GM18520 (cell line): Measurements from ENCODE around the gene MAP7.
"Not testable (repeated sequence)": the region's sequence is repeated elsewhere in the genome, so short reads cannot be mapped to it uniquely, and the experiment has no call there.

Experiments
- ATAC-seq: cut with Tn5 transposase; IDR thresholded peaks from one replicate; pipeline ENCODE4 v1.9.1; 2021; ENCODE audit not compliant: unreplicated experiment

The MAP7 gene

DNA sequence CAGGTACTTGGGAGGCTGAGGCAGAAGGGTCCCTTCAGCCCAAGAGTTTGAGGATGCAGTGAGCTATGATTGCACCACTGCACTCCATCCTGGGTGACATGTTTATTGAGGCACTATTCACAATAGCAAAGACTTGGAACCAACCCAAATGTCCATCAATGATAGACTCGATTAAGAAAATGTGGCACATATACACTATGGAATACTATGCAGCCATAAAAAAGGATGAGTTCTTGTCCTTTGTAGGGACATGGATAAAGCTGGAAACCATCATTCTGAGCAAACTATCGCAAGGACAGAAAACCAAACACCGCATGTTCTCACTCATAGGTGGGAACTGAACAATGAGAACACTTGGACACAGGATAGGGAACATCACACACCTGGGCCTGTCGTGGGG is 149.0 kb downstream of the MAP7 start:
- not testable (repeated sequence) for ATAC-seq

DNA sequence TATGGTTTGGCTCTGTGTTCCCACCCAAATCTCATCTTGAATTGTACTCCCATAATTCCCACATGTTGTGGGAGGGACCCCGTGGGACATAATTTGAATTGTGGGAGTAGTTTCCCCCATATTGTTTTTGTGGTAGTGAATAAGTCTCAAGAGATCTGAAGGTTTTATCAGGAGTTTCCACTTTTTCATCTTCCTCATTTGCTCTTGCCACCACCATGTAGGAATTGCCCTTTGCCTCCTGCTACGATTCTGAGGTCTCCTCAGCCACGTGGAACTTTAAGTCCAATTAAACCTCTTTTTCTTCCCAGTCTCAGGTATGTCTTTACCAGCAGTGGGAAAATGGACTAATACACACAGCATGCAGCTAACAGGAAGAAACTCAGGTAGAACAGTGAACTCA is 151.8 kb downstream of the MAP7 start:
- no peak for ATAC-seq

DNA sequence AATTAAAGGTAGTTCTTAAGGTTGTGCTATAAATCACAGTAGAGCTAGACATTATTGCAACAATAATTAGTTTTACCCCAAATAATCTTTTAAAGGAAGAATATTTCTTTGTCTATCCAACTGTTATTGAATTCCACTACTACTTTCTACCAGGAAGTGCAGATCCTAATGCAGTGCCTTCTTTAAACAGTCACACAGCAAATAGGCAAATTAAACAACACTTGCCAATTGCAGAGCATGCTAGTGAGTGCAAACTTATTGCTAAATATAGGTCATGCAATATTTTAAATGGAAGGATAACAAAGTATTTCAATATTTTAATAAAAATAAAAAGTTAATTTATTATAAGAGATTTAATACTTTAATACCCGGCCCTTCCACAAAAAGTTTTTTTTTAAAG is 153.3 kb downstream of the MAP7 start:
- ATAC-seq, result no peak

DNA sequence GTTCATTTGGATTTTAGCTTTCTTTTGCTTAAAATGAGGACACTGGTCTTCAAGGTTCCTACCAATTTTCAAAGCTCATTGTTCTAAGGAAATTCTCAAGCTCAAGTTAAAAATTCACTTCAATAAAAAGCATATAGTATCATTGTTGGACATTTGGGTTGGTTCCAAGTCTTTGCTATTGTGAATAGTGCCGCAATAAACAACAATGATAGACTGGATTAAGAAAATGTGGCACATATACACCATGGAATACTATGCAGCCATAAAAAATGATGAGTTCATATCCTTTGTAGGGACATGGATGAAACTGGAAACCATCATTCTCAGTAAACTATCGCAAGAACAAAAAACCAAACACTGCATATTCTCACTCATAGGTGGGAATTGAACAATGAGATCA is 159.3 kb downstream of the MAP7 start:
- ATAC-seq, result not testable (repeated sequence)

DNA sequence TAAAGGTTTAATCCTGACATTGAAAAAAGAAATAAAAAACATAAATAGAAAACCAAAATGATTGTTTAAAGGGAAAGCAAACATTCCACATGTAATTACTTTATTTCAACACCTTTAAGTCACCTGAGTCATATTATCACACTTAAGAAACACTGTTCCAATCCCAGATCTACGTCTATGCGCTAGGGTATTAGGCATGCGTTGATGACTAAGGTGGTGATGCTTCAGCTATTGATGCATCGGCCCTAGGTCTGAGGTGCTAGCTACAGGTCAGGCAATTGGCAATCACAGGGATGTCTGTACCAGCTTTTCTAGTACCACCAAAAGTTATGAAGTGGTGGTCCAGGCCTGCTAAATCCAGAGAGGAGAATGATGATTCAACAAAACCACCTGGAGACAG is 162.9 kb downstream of the MAP7 start:
- no peak for ATAC-seq

DNA sequence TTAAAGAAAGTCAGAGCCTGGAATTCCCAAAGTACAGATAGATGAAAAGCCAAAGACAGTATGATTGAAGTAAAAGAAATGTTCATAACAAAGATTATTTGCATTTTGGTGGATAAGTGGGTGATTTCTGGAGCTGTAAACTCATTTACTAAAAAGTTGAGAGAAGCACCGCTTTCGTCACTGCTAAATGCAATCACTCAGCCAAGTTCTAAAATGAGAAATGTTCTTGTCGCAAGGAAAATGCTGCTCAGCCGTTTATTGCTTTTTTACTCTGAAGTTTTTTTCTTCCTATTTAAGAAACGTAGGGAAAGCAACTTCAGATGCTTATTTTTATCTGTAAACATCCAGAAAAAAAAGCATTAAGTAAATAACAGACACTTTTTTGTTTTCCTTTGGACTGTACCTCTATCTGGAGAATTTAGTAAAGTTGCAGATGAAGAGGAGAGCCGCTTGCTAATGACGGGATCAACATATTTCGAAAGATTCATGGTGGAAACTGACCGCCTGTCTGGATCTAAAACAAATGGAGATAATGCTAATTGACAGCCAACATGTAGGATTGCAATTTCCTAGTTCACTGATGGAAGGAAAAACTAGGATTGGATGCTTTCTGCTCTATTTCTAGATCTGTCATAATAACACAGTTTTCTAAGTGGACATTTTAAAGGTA is 166.8 kb downstream of the MAP7 start:
- no peak for ATAC-seq

DNA sequence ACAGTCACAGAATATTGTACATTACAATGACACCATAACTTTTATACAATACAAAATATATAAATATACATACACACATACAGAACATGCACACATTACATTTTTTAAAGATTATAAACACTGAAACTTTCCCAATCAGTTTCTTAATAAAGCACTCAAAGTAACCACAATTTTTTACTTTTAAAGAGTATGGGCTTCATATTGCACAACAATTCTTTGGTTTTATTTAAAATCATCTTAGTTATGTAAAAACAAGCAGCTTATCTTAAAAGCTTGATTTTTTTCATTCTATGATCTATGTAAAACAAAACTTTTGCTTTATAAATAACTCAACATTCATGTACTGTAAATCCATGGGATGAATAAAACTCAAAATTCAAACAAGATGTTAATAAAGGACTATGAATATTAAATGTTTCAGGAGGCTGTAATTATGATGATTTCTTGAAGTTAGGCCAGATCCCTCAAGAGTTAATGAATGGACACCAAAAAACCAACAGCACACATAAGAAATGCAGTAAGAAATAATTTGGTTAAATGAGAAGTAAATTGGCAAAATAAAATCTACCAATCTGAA is 167.5 kb downstream of the MAP7 start:
- ATAC-seq, result no peak

DNA sequence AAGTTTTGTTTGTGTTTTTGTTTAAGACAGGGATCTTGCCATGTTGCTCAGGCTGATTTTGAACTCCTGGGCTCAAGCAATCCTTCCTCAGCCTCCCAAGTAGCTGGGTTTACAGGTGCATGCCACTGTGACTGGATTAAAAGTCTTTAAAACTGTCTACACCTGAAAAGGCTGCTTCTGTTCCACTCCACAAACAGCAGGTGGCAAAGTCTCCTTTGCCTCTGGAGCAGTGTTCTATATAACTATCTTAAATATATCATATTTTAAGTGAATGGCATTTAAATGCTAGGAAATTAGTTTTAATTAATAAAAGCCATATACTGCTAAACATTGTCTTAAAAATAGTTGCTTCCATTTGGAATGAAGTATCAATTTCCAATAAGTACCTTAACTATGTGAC is 171.3 kb downstream of the MAP7 start:
- no peak for ATAC-seq

DNA sequence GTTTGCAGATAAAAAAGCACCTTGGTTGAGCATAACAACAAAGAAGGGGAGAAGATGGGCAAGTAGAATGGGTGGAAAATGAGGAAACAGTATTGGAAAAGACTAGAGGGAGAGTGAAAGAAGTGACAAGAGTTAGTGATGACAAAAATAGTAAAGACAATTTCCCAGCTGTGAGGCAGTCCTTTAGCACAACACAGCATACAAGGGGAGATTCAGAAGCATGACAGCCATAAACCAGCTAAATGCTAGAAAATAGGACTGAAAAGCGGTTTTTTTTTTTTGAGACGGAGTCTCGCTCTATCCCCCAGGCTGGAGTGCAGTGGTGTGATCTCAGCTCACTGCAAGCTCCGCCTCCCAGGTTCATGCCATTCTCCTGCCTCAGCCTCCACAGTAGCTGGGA is 174.4 kb downstream of the MAP7 start:
- not testable (repeated sequence) for ATAC-seq

DNA sequence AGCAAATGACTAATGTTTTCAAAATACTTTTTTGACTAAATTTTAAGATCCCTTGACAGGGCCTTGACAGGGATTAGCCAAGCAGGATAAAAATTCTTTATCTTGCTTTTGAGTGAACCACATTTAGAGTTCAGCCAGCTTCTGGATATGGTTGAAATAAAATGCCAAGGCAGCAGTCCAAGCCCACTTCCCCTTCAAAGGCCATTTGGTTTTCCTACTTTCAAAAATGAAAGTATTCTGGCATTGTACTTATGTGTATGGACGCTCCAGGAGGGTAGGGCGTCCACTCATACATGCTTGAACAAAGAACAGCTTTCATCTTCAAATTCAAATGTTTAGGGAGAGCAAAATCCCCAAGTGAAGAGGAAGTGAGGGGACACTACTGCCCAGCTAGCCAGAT is 178.3 kb downstream of the MAP7 start:
- no peak for ATAC-seq

DNA sequence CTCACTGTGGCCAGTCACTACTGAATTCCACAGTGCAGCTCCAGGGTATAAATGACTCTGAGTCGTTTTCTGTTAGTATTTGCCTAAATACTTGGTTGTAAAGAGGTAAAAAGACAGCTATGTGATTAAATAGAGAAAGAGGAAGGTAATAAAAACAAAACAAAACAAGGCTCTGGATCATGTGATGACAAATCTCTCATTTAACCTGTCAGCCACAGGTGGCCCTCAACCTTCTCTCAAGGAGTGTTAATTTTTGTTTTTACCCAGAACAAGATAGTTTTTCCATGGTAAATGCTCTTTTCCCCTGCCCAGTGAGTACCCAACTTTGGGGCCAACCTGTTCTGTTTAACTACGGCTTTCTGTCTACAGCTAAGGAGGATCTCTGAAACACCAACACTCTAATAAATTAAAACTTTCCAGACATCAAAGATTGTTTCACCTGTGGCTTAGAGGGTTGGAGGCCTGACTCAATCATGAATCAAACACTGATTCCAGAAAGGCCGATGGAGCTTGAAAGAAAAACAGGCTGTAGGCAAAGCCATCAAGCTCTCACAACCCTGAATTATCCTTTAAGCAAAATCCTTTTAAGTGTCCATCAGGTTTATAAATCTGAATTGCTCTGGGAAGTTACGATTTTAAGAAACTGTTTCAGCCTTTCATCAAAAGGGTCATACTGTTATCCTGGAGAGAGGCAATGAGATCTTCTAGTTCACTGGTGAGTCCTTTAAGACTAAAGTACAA is 179.1 kb downstream of the MAP7 start:
- no peak for ATAC-seq

DNA sequence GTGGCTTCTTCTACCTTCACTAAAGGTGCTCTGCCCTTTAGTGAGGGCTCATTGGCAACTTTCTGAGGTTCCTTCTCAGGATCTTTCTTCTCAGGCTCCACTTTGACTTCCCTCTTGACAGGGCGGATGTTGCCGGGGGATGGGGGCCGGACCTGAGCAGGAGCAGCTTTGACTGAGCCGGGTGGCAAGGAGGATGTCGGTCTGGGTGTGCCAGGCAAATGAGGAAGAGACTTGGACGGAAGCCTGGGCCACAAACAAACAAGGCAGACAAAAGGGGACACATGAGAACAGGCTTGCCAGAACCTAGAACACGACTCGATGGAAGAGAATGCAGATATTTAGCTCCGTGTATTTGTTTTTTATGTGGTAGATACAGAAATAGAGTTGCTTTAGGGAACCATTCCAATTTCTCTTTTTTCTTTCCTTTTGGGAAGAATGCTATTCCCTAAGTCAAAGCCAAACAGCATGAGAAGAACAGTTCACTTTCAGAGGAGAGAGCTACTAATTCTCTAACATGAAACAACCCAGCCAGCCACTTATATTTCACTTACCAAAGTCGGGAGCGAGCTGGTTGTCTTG is 184.4 kb downstream of the MAP7 start:
- no peak for ATAC-seq

DNA sequence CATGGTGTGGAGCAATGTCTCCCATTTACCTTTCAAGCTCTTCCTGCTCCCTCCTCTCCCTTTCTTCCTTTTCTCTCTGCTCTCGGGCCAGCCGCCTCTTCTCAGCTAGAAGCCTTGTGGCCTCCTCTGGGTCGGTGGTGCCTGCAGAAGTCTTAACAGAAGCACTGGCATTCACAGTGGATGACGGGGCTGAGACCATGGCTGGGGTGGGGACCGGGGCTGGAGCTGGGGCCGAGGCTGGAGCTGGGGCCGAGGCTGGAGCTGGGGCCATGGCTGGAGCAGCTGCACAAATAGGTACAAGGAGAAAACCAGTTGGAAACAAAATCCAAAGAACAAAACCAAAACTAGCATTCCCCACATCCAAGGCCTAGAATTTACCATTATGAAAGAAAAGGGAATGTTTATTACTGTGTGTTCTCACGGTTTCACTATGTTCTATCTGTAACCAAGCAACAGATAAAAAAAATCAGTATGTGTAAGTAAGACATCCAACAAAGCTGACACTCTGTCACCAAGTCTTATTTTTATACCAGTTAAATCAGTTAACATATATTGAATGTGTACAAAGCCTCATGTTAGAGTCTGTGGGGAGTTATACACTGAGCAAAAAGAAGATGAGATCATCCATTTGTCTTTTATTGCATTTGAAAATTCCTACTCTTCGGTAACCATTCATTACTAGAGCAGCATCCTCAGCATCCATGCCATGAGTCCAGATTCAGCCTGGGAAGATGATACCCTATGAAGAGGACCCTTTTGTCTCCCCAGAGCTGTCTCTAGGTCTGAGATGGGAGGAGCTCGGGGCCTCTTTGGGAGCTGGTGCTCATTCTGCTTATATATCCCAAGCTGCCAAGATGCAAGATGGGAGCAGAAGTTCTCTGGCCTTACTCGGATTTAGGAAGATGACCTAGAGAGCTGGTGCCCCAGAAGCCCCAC is 187.5 kb downstream of the MAP7 start:
- ATAC-seq, result no peak

DNA sequence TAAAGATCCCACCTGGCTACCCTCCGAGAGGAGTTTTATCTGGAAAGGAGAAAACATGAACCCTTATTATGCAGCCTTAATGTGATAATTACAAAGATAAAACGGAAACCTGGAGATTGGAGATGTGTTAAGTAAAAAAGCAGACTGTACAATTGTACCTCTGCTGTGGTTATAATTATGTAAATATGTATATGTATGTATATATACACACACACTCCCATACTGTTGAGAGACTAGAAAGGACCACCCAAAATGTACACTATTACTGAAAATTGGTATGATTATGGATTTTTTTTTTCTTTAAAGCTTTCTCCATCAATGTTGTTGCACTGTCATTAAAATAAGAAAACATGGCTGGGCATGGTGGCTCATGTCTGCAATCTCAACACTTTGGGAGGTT is 188.4 kb downstream of the MAP7 start:
- no peak for ATAC-seq

DNA sequence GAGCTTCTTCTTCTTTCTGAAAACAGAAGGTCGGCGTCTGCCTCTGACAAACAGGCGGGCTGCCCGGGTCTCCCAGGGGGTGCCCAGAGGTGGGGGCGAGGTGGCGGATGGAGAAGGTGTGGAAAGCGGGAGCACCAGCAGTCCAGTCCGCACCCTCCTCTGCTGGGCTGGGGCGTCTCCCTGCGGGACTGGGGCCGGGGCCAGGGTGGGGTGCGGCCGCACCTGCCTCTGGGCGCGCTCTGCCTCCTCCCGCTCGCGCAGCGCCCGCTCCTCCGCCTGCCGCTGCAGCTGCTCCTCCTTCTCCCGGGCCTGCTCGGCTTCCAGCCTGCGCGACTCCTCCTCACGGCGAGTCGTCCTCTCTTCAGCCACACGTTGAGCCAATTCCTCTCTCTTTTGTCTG is 189.4 kb downstream of the MAP7 start:
- no peak for ATAC-seq

DNA sequence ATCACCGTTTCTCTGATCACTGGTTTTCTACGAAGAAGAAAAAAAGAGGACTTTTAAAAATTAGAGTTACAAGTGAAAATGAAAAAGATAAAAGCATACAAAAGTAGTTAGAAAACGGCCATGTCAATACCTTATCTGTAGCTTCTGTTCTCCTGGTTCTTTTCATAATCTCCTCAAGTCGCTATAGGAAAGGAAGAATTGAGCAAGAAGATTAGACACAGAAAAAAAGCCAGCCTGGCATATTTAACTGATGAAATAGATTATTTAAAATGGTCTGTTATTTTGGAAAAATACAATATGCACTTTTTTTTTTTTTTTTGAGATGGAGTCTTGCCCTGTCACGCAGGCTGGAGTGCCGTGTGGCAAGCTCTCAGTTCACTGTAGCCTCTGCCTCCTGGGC is 190.4 kb downstream of the MAP7 start:
- ATAC-seq, result no peak

DNA sequence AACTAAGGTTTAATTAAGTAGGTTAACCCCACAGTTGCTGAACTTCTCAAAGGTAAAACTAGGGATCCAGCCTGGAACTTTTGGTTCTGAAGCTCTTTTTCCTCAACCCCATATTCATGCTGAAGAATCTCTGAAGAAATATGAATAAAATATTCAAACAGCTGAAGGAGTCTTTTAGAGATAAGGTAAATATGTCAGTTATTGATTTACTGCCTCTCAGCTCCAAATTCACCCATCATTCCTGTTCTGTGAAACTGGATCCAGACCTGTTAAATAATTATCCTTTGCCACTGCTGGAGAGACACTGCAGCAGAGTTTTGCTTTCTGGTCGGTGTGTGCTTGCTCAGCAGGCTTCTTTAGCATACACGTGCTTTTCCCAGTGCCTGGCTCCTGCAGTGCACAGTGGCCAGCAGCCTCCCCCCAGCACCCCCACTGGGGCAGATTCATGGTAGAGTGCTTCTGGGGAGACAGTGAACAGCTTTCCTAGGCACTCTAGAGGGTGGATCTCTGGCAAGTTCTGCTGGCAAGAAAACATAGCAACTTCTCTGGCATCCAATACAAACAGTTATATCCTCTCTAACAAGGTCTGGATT is 198.6 kb downstream of the MAP7 start:
- ATAC-seq, result no peak

DNA sequence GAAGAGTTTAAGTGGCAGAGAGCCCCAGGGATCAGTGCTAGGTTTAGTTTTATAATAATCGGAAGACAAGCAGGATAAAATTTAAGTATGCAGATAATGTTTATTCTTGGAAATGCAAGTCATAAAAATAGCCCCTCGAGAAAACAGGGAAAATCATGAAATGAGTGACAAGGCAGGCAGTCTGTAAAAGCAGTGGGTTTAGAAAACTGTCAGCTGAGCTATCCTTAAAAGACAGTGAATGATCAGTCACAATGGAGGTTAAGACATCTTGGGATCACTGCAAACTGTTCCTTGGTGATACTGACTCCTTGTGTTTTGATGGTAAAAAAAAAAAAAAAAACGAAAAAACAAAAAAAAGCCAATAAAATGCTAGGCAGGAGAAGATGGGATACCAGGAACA is 199.3 kb downstream of the MAP7 start:
- ATAC-seq, result no peak

DNA sequence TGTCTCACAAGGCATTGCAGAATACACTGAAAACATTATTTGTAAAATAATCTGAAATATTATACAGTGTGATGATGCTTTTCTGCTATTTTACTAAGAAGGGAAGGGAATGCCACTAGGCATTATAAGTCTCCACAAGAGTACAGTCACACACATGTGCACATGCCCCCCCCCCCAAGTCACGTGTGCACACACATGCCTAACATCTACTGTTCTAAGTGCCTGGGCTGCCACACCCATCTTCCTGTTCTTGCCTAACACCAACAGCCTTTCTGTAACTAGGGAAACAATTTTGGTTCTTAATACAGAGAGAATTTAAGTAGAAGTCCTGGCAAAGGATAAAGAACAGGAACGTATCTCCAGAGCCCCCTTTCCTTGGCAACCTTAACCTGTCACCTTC is 202.4 kb downstream of the MAP7 start:
- ATAC-seq, result no peak

DNA sequence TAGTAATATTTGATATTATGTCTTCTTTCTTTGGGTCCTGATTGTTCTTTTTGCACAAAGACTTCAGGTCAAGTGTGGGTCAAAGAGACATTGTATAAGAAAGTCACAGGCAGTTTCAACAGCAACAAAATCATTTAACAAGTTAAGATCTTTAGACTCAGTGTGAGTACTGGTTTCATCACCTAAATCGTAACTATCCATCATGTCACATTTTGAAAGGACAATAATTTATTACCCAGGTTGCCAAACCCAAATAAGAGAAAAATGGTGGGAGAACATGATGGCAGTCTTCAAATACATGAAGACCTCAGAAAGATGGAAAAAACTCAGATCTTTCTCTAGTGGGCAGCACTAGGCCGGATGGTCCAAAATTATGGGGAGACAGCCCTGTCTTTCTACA is 205.1 kb downstream of the MAP7 start:
- ATAC-seq, result no peak

DNA sequence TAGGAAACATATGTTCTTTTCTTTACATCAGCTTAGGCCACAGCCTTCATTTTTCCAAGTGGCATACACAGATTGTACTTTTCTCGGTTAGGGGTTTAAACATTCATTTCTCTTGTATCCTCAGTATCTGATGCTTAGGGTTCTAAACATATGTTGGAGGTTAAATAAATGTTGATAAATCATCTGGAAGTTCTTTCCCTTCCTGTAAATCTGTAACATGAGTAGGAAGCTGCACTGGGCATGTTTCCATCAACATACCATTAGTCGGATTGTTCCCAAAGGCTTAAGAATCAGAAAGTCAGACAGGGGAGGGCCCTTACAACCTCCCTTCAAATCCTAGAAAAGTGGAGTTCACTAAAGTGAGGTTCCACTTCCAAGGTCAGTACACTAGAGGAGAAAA is 205.8 kb downstream of the MAP7 start:
- no peak for ATAC-seq
